ENCODE measurements around the gene SMCO3.

- no peak; the same call in 1 of the 2 replicates for TF ChIP-seq CTCF (IDR thresholded peaks at IDR 0.05)
- no peak for TF ChIP-seq MAX (CRISPR knock-in tag; IDR thresholded peaks at IDR 0.05)
- TF ChIP-seq ATF6 (CRISPR knock-in tag; IDR thresholded peaks at IDR 0.05), result no peak
- TF ChIP-seq SP1 (CRISPR knock-in tag; conservative IDR thresholded peaks at IDR 0.05), result no peak
- TF ChIP-seq CREM (CRISPR knock-in tag; IDR thresholded peaks at IDR 0.05), result no peak
- TF ChIP-seq KAT7 (CRISPR knock-in tag; IDR thresholded peaks at IDR 0.05; ENCODE audit: borderline replicate concordance), result no peak
- TF ChIP-seq FOXP4 (CRISPR knock-in tag; IDR thresholded peaks at IDR 0.05), result no peak
- TF ChIP-seq HMGXB4 (CRISPR knock-in tag; IDR thresholded peaks at IDR 0.05), result no peak
- no peak for TF ChIP-seq ZNF138 (CRISPR knock-in tag; conservative IDR thresholded peaks at IDR 0.05)
- no peak for TF ChIP-seq RELA (CRISPR knock-in tag; IDR thresholded peaks at IDR 0.05; ENCODE audit: borderline replicate concordance)
- no peak for TF ChIP-seq TEAD4 (CRISPR knock-in tag; IDR thresholded peaks at IDR 0.05)
- TF ChIP-seq MYBL2 (CRISPR knock-in tag; IDR thresholded peaks at IDR 0.05), result no peak
- TF ChIP-seq NFYB (CRISPR knock-in tag; conservative IDR thresholded peaks at IDR 0.05; ENCODE audit: low read depth), result no peak
Measured at GRCh38 chr12:14845350-14845750, 31.4 kb upstream of the SMCO3 start.

Data from WTC11 (cell line).